Body of pancreas (tissue), 4 donors: ENCODE results near the gene RAD51AP2. TPM values are rescaled to one million over a fixed set of nuclear protein-coding genes. Genes with fewer than 3 reads are reported as not detected.

Experiments used
- ATAC-seq: fragments of 150-250 bp; one replicate; pipeline ENCODE4 v1.9.1; 2016
- DNase-seq, 4 donors: peaks; one replicate each; pipeline ENCODE4 v3.0.0-alpha.2; 2019
- H3K27ac ChIP-seq, 4 donors: fragments of 200-600 bp; sonication (generic); 1 replicate in 3 of 4; 2 replicates in 1 of 4; pipeline versions ENCODE4 v1.5.1 to v1.6.1; 2016 to 2019; ENCODE audit warnings: mild to moderate bottlenecking in 1 of 4, mixed read lengths in 1 of 4, moderate library complexity in 1 of 4
- H3K27me3 ChIP-seq, 2 donors: fragments of 200-600 bp; sonication (generic); one replicate each; pipeline ENCODE4 v1.6.0; 2016; ENCODE audit warnings: mild to moderate bottlenecking in 1 of 2
- H3K36me3 ChIP-seq, 2 donors: fragments of 200-600 bp; sonication (generic); replicated peaks in 1 of 2; 2 replicates each; pipeline ENCODE4 v1.5.1; 2016; ENCODE audit warnings: low read depth in 2 of 2; ENCODE audit not compliant: insufficient read depth in 1 of 2
- H3K4me1 ChIP-seq: fragments of 200-600 bp; sonication (generic); one replicate; pipeline ENCODE4 v1.6.0; 2016
- H3K4me3 ChIP-seq, 2 donors: fragments of 200-600 bp; sonication (generic); 1 replicate in 1 of 2; 2 replicates in 1 of 2; pipeline ENCODE4 v1.5.1; 2016 to 2019
- H3K9me3 ChIP-seq, 3 donors: fragments of 200-600 bp; sonication (generic); 1 replicate in 2 of 3; 2 replicates in 1 of 3; pipeline ENCODE4 v1.5.1; 2016
- POLR2A ChIP-seq, 3 donors: fragments of 450-650 bp; IDR thresholded peaks; one replicate each; pipeline ENCODE4 v1.6.1; 2016; ENCODE audit warnings: antibody characterized with exemption in 3 of 3, mild to moderate bottlenecking in 2 of 3
- WGBS, 2 donors: methylation state at CpG; one replicate each; pipeline ENCODE4 v1.1.5; 2017; 5-methylcytosine and 5-hydroxymethylcytosine counted together
- intact Hi-C: fragments of 100-400 bp; cut with DNase I; formaldehyde crosslinking; loops from one replicate; pipeline ENCODE4 v1.15.1; 2023
- total RNA-seq, 2 donors: library from RNA; depleted of rRNA; stranded (reverse); fragments of >200 nt; gene quantifications; one replicate each; pipeline ENCODE4 v1.1.0, GENCODE V29; 2016
- TF ChIP-seq, protein P1 (sequence below), 7 experiments: fragments of 450-650 bp in 4 of 7; fragments of 200-600 bp in 3 of 7; sonication (generic) in 3 of 7; IDR thresholded peaks; one replicate each; pipeline ENCODE4 v1.5.1; 2016 to 2019; ENCODE audit warnings: antibody characterized with exemption in 7 of 7

RAD51AP2 gene
- total RNA-seq, 2 donors from 2014 or later: 0.26 TPM; not detected in 1

DNA sequence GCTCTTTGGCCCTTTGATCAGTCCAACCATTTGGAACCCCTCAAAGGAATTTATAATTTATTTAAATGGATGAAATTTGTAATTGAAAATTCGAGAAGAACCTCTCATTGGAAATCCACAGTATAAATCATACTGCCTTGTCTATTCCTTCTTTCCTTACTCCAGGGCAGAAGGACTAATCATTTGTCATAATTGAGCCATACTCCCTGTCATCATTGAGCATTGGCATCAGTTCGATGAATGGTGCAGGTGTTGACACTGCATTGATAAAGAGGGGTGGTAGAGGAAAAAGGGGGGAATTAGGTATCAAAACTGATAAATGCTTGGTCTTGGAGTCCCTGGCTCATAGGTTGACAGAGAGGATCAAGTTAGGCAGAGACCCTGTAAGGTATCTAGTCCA, 24.2 kb upstream of the RAD51AP2 start:
- ATAC-seq (no peak), DNase-seq (no peak)
- Histone ChIP-seq H3K27ac (no peak overlapping the region), H3K9me3 (no peaks in the 10 kb centered on the region), H3K36me3 (no peaks in the 10 kb centered on the region), H3K27me3 (peaks cover 0 to 7% of the 10 kb centered on the region in 2 donors), H3K4me3 (no peak overlapping the region), H3K4me1 (peaks cover 24% of the 10 kb centered on the region)
- WGBS, 2 donors: 71 to 75% methylated on average over 2 of the region's 2 CpGs
- TF ChIP-seq POLR2A (IDR thresholded peaks at IDR 0.05): no peak
- TF ChIP-seq, protein P1, sequence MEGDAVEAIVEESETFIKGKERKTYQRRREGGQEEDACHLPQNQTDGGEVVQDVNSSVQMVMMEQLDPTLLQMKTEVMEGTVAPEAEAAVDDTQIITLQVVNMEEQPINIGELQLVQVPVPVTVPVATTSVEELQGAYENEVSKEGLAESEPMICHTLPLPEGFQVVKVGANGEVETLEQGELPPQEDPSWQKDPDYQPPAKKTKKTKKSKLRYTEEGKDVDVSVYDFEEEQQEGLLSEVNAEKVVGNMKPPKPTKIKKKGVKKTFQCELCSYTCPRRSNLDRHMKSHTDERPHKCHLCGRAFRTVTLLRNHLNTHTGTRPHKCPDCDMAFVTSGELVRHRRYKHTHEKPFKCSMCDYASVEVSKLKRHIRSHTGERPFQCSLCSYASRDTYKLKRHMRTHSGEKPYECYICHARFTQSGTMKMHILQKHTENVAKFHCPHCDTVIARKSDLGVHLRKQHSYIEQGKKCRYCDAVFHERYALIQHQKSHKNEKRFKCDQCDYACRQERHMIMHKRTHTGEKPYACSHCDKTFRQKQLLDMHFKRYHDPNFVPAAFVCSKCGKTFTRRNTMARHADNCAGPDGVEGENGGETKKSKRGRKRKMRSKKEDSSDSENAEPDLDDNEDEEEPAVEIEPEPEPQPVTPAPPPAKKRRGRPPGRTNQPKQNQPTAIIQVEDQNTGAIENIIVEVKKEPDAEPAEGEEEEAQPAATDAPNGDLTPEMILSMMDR (IDR thresholded peaks at IDR 0.05): no peak
- intact Hi-C loops: no loop called here

GRCh38 chr2:17541531-17541950, 23.3 kb upstream of the RAD51AP2 start:
- H3K27me3 ChIP-seq: peaks cover 0 to 7% of the 10 kb centered on the region in 2 donors
- 9 to 16% methylated on average over 12 of the region's 12 CpGs for WGBS, 2 donors
- peaks cover 24% of the 10 kb centered on the region for H3K4me1 ChIP-seq
- intact Hi-C loops: no loop called here
- ATAC-seq (no peak), DNase-seq (no peak)
- TF ChIP-seq, protein P1 (IDR thresholded peaks at IDR 0.05): no peak
- no peak for TF ChIP-seq POLR2A (IDR thresholded peaks at IDR 0.05)
- H3K27ac ChIP-seq: no peak overlapping the region
- H3K4me3 ChIP-seq: no peak overlapping the region
- no peaks in the 10 kb centered on the region for H3K9me3 ChIP-seq
- no peaks in the 10 kb centered on the region for H3K36me3 ChIP-seq

DNA sequence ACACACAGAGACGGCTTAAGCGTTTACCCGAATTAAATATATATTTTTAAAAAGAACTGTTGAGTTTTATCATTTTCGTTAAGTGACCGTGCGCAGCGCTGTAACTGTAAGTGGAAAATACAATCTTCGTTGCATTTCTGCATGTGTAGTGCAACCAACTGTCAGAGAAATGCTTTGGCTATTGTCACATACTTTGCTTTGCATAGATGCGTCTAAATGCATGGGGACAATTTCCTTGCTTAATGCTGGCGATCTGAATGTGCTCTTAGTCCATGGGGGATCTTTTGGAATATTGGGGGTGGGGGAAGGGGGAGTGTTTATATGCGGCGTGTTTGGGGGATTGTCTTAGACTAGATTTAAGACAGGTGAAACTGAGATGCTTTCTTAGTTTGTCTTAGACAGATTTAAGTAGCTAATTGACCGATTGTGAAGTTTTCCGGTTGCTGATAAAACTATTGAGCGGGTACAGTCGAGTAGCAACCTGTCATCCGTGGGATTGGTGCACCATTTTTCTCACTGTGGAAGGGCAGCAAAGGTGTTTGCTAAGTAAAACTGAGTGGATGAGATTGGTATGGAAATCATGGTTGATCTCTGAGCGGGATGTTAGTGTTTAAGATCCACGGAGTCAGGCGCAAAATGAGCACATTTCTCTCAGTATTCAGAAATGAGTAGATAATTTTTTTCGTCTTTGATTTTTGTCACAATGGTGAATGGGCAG, 22.7 kb upstream of the RAD51AP2 start:
- DNase-seq (no peak), ATAC-seq (no peak)
- H3K27ac ChIP-seq: peak overlapping the region in 3 of 4 donors; percentile 82 to 92 (median 82)
- H3K36me3 ChIP-seq: no peaks in the 10 kb centered on the region
- H3K27me3 ChIP-seq: peaks cover 0 to 7% of the 10 kb centered on the region in 2 donors
- no peaks in the 10 kb centered on the region for H3K9me3 ChIP-seq
- TF ChIP-seq, protein P1 (IDR thresholded peaks at IDR 0.05): no peak
- no peak for TF ChIP-seq POLR2A (IDR thresholded peaks at IDR 0.05)
- 3 to 4% methylated on average over 21 of the region's 21 CpGs for WGBS, 2 donors
- H3K4me1 ChIP-seq: peaks cover 24% of the 10 kb centered on the region
- peak overlapping the region; percentile 27 to 36 for H3K4me3 ChIP-seq
- intact Hi-C loops: no loop called here

GRCh38 chr2:17540093-17540812, 22.0 kb upstream of the RAD51AP2 start, which contains the start of gene VSNL1:
Gene VSNL1, plus strand, starts transcription at chr2:17540696. Its CDS starts 51,379 bp downstream, at chr2:17592075.
- H3K9me3 ChIP-seq: no peaks in the 10 kb centered on the region
- peak within 1 kb of the TSS; percentile 36 to 43 for H3K4me3 ChIP-seq
- H3K27ac ChIP-seq: peak within 1 kb of the TSS; percentile 51 to 92 (median 82)
- intact Hi-C loops: no loop called here
- H3K4me1 ChIP-seq: peaks cover 24% of the 10 kb centered on the region
- peak; percentile 33 to 87 (median 85) for TF ChIP-seq POLR2A (IDR thresholded peaks at IDR 0.05)
- TF ChIP-seq, protein P1 (IDR thresholded peaks at IDR 0.05): peak in 3 of 7 experiments; percentile 4 to 18 (median 16)
- peak; percentile 80 for ATAC-seq
- no peaks in the 10 kb centered on the region for H3K36me3 ChIP-seq
- peak; percentile 85 to 92 (median 92) for DNase-seq
- H3K27me3 ChIP-seq: peaks cover 0 to 7% of the 10 kb centered on the region in 2 donors
- WGBS, 2 donors: 0 to 1% methylated on average over 38 to 43 of the region's 43 CpGs
